ENCODE data around the gene VAV3.
"Not testable (repeated sequence)": the region's sequence is repeated elsewhere in the genome, so short reads cannot be mapped to it uniquely, and the experiment has no call there.

The VAV3 gene

DNA sequence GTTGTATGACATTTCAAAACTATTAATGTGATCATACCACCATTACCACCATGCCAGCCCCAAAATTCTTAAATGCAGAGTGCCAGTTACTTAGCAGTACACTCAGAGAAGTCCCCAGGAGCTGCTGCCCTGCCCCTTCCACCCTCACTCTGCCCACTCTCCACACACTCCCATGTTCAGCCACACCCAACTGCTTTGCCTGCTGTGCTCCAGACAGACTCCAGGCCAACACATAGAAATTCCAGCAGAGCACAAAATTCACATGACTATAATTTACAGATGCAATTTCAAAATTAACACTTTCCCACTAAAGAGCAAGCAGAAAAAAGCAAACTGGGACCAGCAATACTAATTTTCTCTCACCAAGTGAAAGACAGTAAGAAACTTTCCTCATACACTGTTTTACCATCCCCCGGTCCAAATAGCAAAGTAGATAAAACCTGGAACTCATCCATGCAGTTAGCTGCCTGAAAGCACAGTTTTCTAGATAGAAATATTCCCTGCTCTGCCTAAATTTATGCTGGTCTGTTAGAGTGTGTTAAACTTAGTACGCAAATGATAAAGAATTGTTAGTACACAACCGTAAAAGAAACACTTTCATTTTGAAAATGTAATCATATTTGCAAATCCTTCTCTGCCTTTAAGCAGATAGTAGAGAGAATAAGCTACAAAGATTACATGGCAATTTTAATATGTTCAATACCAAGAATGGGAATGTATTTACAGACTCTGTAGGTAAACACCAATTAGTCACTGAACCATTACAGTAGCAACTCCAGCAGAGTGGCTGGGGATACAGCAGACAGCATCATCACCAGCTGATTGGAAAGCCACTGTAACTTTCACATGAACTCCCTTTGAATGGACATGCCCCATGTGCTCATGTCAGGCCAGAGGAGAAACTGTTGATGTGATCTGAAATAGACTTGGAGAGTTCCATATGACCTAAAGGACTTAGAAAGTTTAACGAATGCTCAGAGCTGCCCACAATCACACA lies 176.5 kb downstream of the VAV3 start:
- no peak for DNase-seq

GRCh38 chr1:107787299-107787698 lies 177.7 kb downstream of the VAV3 start:
- DNase-seq = no peak

GRCh38 chr1:107786203-107786845 lies 178.7 kb downstream of the VAV3 start:
- no peak for DNase-seq

GRCh38 chr1:107785496-107786202 lies 179.3 kb downstream of the VAV3 start:
- peak; percentile 14 for DNase-seq

DNA sequence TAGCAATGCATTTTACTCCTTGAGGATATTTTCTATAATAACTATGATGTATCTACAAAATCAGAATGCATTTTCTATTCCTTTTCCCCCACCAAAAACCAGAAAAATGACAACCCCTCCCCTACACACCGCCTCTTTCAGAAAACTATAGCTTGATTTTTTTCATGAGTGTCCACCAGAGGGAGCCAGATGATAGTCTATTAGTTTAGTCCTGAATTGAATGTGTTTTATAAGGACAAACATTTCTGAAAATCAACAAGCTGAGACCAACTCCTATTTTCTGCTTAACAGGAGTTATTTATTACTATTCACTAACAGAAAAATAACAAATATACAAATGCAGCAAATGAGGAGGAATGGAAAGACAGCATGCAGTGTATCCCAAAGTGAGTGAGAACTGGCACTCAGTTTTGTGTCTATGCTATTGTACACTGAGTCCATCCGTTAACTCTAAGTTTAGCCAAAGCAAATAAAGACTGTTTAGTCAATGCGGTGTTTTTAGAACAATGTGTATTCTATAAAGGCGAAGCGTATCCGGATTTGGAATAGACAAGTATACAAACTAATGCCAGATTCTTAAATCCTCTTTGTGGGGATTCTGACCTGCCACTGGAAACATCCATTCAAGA lies 182.6 kb downstream of the VAV3 start:
- no peak for DNase-seq

DNA sequence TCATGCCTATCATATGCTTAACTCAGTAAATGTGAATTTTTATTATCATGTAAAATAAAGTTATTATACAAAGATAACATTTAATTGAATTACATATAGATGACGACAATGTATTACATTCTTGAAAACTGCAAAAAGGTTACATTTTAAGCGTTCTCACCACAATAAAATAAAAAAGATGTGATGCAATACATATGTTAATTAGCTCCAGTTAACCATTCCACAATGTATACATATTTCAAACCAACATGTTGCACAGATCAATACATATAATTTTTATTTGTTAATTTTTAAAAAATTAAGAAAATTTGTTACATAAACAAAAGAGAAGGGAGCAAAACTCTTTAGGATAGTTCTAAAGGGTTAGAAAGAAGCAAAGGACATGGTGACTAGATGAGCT lies 183.7 kb downstream of the VAV3 start:
- no peak for DNase-seq

GRCh38 chr1:107777664-107778047 lies 187.3 kb downstream of the VAV3 start:
- no peak for DNase-seq

- no peak for DNase-seq
Measured at GRCh38 chr1:107776900-107777663, 187.9 kb downstream of the VAV3 start.

GRCh38 chr1:107771377-107771776 lies 193.6 kb downstream of the VAV3 start:
- DNase-seq = no peak

DNA sequence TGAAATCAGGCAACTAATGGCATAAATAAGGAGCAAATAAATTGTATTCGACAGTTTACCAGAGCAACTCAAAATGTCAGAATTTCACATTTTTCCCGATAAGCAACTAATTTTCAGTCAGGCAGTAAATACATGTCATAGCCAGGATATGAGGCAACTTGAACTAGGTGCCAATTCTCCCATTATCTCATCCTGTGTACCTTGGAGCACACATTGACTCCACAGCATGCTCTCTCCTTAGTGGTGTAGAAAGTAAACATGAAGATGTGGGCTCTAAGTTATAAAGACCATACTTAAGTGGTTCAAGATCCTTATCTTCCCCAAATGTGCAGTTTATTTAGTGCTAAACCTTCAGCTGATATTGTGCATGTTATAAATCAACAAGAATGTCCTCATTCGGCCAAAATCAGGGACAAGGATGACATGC lies 197.8 kb downstream of the VAV3 start:
- no peak for DNase-seq

DNA sequence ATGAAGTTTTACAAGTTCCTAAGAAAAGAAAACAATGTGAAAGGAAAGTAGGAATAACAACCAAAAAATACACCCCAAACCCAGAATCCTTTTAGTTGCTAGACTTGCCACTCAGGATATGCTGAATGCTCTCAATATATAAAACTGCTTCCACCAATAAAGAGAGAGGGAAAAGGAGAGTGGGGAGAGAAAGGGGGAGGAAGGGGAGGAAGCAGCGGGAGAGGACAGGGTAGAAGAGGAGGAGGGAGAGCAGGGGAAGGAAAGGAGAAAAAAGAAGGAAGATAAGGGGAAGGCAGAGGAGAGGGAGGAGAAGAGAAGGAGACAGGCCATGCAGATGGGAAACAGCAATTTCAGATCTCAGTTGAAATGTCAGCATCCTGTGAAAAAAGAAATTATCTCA lies 198.4 kb downstream of the VAV3 start:
- no peak for DNase-seq

DNA sequence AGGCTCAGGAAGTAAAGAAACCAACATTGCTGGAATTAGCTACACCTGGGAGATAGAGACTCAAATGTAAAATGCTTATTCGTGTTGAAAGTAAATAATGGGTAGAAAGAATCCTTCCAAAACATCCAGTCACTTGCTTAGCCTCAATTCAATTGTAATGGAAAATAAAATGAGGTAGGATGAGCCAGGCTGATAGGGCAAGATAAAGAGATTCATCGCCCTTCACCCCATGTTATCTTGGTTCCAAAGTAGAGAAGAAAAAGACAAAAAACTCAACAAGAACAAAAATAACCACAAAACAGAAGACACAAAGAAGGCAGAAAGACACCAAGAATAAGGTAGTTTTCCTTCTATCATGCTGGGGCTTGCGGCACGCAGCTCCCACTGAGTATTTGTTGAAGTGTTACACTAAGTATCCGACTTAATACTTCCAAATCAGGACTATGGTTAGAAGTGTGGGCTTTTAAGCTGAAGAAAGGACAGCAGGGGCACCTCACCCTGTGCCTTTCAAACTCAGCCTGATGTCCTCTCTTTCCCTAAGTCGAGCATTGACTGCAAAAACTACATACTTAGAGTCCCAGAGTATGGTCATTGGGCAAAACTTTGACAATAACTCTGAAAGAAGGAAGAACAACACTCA lies 202.1 kb downstream of the VAV3 start:
- DNase-seq = no peak

GRCh38 chr1:107760065-107760464 lies 204.9 kb downstream of the VAV3 start:
- DNase-seq = no peak

DNA sequence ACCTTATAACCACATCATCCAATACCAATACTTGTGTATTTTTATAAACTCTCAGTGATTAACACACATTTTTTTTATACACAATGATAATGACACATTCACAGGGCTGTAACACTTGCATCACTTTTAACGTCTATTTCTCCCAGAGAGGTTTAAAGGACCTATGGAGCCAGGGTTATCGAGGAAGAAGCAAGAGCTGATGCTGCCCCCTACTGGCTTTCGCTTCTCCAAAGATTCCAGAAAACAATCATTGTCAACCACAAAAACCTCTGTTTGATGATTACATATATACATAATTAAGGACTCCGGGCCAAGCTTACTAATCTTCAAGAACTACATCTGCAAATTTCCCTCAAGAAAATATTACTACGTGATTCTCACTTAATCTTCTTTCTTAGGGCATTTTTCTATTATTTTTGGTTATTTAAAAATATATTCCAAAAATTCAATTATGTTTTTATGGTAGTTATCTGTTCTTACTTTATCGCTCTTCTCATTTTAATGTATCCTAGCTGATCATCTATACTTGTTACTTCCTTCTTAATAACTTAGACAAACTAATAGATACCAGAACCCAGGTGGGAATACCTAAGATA lies 214.5 kb downstream of the VAV3 start:
- peak; percentile 23 for DNase-seq

GRCh38 chr1:107748531-107748930 lies 216.4 kb downstream of the VAV3 start:
- DNase-seq = peak; percentile 61

DNA sequence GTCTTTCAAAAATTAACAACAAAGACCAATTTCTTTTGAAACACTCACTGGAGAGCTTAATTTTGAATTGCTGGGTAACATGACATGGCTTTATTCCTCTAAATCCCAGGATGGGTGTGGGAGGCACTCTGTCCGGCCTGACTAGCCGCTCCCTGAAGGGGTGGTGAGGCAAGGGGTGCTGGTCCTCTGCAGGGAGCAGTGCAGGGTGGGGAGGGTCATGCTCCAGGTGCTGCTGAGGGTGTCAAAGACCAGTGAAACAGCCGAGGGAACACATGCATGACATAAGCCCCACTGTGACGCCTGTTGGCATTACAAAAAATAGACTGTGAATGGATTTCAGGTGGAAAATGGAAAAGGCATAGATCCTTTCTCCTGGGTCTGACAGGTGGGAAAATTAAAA lies 223.7 kb downstream of the VAV3 start:
- no peak for DNase-seq

- no peak for DNase-seq
Measured at GRCh38 chr1:107740579-107740978, 224.4 kb downstream of the VAV3 start.

DNA sequence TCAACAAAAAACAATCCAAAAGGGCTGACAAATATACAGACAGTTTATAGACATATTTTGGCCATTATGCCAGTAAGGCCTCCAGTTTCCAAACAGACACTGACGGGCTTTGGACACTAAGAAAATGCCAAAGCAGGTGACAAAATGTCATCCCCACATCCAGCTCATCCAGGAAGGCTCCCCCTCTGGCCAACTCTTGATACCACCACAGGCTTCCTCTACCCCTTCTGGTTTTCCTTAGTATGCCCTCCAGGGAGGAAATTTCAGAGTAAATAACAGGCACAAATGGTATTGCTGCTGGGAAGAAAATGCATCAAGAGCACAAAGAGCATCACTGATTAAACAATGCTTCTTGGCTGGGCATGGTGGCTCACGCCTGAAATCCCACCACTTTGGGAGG lies 225.3 kb downstream of the VAV3 start:
- DNase-seq = no peak

- DNase-seq = no peak
Measured at GRCh38 chr1:107739201-107739600, 225.8 kb downstream of the VAV3 start.

DNA sequence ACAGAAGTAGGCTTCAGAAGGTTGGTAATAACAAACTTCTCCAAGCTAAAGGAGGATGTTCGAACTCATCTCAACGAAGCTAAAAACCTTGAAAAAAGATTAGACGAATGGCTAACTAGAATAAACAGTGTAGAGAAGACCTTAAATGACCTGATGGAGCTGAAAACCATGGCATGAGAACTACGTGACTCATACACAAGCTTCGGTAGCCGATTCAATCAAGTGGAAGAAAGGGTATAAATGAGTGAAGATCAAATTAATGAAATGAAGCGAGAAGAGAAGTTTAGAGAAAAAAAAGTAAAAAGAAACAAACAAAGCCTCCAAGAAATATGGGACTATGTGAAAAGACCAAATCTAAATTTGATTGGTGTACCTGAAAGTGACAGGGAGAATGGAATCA lies 231.6 kb downstream of the VAV3 start:
- not testable (repeated sequence) for DNase-seq

DNA sequence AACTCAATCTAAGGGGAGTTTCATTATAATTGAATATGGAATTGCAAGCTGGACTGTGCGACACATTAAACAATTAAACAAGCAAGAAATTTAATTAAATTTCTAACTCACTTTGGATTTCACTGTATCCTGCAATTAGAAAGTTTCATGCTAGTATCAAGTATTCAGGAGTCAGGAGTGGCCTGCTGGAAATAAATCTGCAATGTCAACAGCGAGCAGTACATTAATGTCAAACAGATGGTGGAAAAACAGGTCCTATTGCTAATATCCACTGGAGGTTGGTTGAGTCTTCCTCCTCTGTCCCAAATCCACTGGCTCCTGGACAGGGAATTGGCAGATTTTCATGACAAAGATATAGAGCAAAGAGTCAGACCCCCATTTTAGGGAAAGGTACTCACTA lies 237.1 kb downstream of the VAV3 start:
- DNase-seq = no peak

Data from DMS 273 treated with DMSO at 0.1 percent for 48 hours (cell line).